IMR-90 (cell line): ENCODE data around the gene NDUFV2. TPM values are rescaled to one million over a fixed set of nuclear protein-coding genes. Genes with fewer than 3 reads are reported as not detected.

Experiments used
- ATAC-seq: fragments of 200-7000 bp; cut with Tn5 transposase; 2 replicates; pipeline ENCODE4 v1.9.1; 2020; ENCODE audit warnings: low read depth, mild to moderate bottlenecking, moderate library complexity
- BruUV-seq: library from RNA; stranded (reverse); fragments of 400-500 nt; replicated peaks from 2 replicates; lab custom pipeline; 2021; lab: Mats Ljungman, UMichigan
- CTCF ChIA-PET: fragments of 300-600 bp; formaldehyde crosslinking; extraction: SDS; loops from one replicate; lab custom pipeline; 2021; ENCODE audit warnings: antibody characterized with exemption; lab: Yijun Ruan, JAX
- POLR2A ChIA-PET: fragments of 300-600 bp; sonication (Branson Sonifier 250); formaldehyde crosslinking; loops from one replicate; lab custom pipeline; 2022; ENCODE audit warnings: antibody characterized with exemption; ENCODE audit not compliant: unreplicated experiment; lab: Charles Lee
- DNase-seq: peaks from one replicate; pipeline ENCODE4 v3.0.0; 2013
- H2AFZ ChIP-seq: replicated peaks from 2 replicates; pipeline ENCODE3; 2013; ENCODE audit warnings: low read length, mild to moderate bottlenecking; ENCODE audit not compliant: poor library complexity
- H2AK5ac ChIP-seq: 2 replicates; pipeline ENCODE4 v1.6.1; 2013; ENCODE audit warnings: low read depth, low read length, inconsistent platforms
- H2AK9ac ChIP-seq: replicated peaks from 2 replicates; pipeline ENCODE3; 2013; ENCODE audit warnings: mild to moderate bottlenecking, low read depth, low read length, moderate library complexity; ENCODE audit not compliant: poor library complexity
- H2BK120ac ChIP-seq: 2 replicates; pipeline ENCODE4 v1.6.1; 2013; ENCODE audit warnings: low read depth, low read length, inconsistent platforms
- H2BK15ac ChIP-seq: 3 replicates; pipeline ENCODE4 v1.6.1; 2013; ENCODE audit warnings: low read depth, low read length, inconsistent platforms
- H2BK20ac ChIP-seq: 2 replicates; pipeline ENCODE4 v1.6.1; 2013; ENCODE audit warnings: low read depth, mild to moderate bottlenecking, inconsistent platforms, low read length, moderate library complexity
- H2BK5ac ChIP-seq: 2 replicates; pipeline ENCODE4 v1.6.1; 2013; ENCODE audit warnings: mild to moderate bottlenecking, low read depth, low read length, inconsistent platforms; ENCODE audit not compliant: poor library complexity, severe bottlenecking
- H3K14ac ChIP-seq: replicated peaks from 2 replicates; pipeline ENCODE4 v1.6.1; 2013; ENCODE audit warnings: low read depth, low read length, inconsistent platforms
- H3K18ac ChIP-seq: 2 replicates; pipeline ENCODE4 v1.6.1; 2013; ENCODE audit warnings: low read depth, low read length, control low read depth
- H3K23ac ChIP-seq: 2 replicates; pipeline ENCODE4 v1.6.1; 2013; ENCODE audit warnings: low read depth, low read length, inconsistent platforms
- H3K27ac ChIP-seq: 2 replicates; pipeline ENCODE4 v1.5.1; 2013; ENCODE audit warnings: mild to moderate bottlenecking, control low read depth, low read length; ENCODE audit not compliant: insufficient read depth
- H3K27me3 ChIP-seq: 2 replicates; pipeline ENCODE4 v1.6.1; 2013; ENCODE audit warnings: low read length; ENCODE audit not compliant: control insufficient read depth, insufficient read depth
- H3K36me3 ChIP-seq: 2 replicates; pipeline ENCODE4 v1.6.1; 2013; ENCODE audit warnings: low read length, mixed read lengths; ENCODE audit not compliant: control insufficient read depth, insufficient read depth
- H3K4ac ChIP-seq: 2 replicates; pipeline ENCODE4 v1.6.1; 2013; ENCODE audit warnings: low read depth, low read length, inconsistent platforms
- H3K4me1 ChIP-seq: 2 replicates; pipeline ENCODE4 v1.6.1; 2013; ENCODE audit warnings: low read length, mixed read lengths; ENCODE audit not compliant: control insufficient read depth, insufficient read depth
- H3K4me2 ChIP-seq: 2 replicates; pipeline ENCODE4 v1.6.1; 2013; ENCODE audit warnings: low read depth, mild to moderate bottlenecking, control low read depth, low read length, moderate library complexity
- H3K4me3 ChIP-seq: 2 replicates; pipeline ENCODE4 v1.5.1; 2013; ENCODE audit warnings: low read depth, mild to moderate bottlenecking, control low read depth, low read length, moderate library complexity; ENCODE audit not compliant: insufficient read depth
- H3K56ac ChIP-seq: 2 replicates; pipeline ENCODE4 v1.6.1; 2013; ENCODE audit warnings: low read length, inconsistent platforms; ENCODE audit not compliant: insufficient read depth; ENCODE audit errors: extremely low read depth
- H3K79me1 ChIP-seq, 2 experiments: 2 replicates each; pipeline ENCODE4 v1.6.1; 2013; ENCODE audit warnings: low read length in 2 of 2, inconsistent platforms in 1 of 2, low read depth in 1 of 2
- H3K9ac ChIP-seq: 2 replicates; pipeline ENCODE4 v1.6.1; 2013; ENCODE audit warnings: low read depth, low read length, control low read depth
- H3K9me1 ChIP-seq: 2 replicates; pipeline ENCODE4 v1.6.1; 2013; ENCODE audit warnings: low read length, inconsistent platforms; ENCODE audit not compliant: insufficient read depth
- H3K9me3 ChIP-seq: 2 replicates; pipeline ENCODE4 v1.6.1; 2013; ENCODE audit warnings: low read length; ENCODE audit not compliant: control insufficient read depth, insufficient read depth
- H4K20me1 ChIP-seq: 2 replicates; pipeline ENCODE4 v1.6.1; 2013; ENCODE audit warnings: low read length, inconsistent platforms; ENCODE audit not compliant: insufficient read depth
- H4K5ac ChIP-seq: 2 replicates; pipeline ENCODE4 v1.6.1; 2013; ENCODE audit warnings: mild to moderate bottlenecking, low read depth, low read length, control low read depth
- H4K8ac ChIP-seq, 2 experiments: 2 replicates each; pipeline ENCODE4 v1.6.1; 2013; ENCODE audit warnings: low read depth in 2 of 2, low read length in 2 of 2, control low read depth in 1 of 2, inconsistent platforms in 1 of 2
- H4K91ac ChIP-seq: 2 replicates; pipeline ENCODE4 v1.6.1; 2013; ENCODE audit warnings: low read depth, low read length, inconsistent platforms; ENCODE audit not compliant: insufficient read depth
- CEBPB ChIP-seq: IDR thresholded peaks from 2 replicates; pipeline ENCODE4 v1.6.1; 2012; ENCODE audit warnings: low read depth, low read length, improper control_type of control experiment
- POLR2A ChIP-seq: IDR thresholded peaks from 2 replicates; pipeline ENCODE4 v1.6.1; 2012; ENCODE audit warnings: mild to moderate bottlenecking, low read depth, low read length
- WGBS, 2 experiments: methylation state at CpG; one replicate each; pipeline versions ENCODE4 v1.1.5 to v1.1.7; 2013; ENCODE audit warnings: missing lambda C conversion rate in 2 of 2; ENCODE audit not compliant: insufficient read length in 1 of 2; ENCODE audit errors: extremely low coverage in 2 of 2; 5-methylcytosine and 5-hydroxymethylcytosine counted together
- dilution Hi-C: fragments of 300-500 bp; cut with HindIII; formaldehyde crosslinking; loops from one replicate; pipeline ENCODE4 v1.14.3; 2018; ENCODE audit warnings: low sequenced_read_pairs; ENCODE audit not compliant: unreplicated experiment
- in situ Hi-C: fragments of 300-500 bp; cut with MboI; formaldehyde crosslinking; loops from 3 replicates; pipeline ENCODE4 v1.14.3; 2019; ENCODE audit warnings: low sequenced_read_pairs, inconsistent platforms, mixed read lengths
- intact Hi-C: fragments of 100-400 bp; cut with micrococcal nuclease; formaldehyde crosslinking; loops from 2 replicates; pipeline ENCODE4 v1.10.0; 2022
- polyA plus RNA-seq, 3 experiments: library from polyadenylated mRNA; depleted of rRNA; stranded (reverse); fragments of >200 nt; gene quantifications; 2 replicates each; pipeline ENCODE4 v1.2.3, GENCODE V29; 2012; ENCODE audit warnings: low replicate concordance in 1 of 3
- total RNA-seq: library from RNA; depleted of rRNA; stranded (reverse); fragments of >200 nt; gene quantifications from 2 replicates; pipeline ENCODE4 v1.2.3, GENCODE V29; 2012; rRNA removed

The NDUFV2 gene
- total and polyA plus RNA-seq, 2 of the 4 experiments (the other 2 are of a cell fraction) = 106 to 126 TPM

DNA sequence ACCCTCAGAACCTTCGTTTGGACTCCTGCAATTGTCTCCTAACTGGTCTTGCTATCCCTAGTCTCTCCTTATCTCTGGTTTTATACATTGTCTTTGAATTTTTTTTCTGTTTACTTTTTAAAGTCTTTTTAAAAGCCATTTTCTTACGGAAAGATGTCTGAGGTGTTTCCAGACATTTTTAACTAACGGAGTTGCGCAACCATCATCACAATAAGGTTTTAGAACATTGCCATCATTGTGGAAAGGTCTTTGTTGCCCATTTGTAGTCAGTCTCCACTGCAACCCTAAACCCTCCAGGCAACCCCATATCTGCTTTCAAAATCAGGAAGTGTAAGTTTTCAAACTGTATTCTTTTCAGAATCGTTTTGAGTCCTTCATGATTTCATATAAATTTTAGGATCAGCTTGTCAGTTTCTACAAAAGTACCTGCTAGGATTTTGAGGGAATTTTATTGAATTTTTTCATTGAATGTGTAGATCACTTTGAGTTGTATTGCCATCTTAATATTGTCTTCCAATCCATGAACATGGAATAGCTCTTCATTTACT lies 80.4 kb downstream of the NDUFV2 start:
- TF ChIP-seq CEBPB = peak; percentile 94
- TF ChIP-seq POLR2A = no peak
- Histone ChIP-seq H3K4me2 (no peak overlapping the region), H2AK9ac (no peak overlapping the region), H3K9me1 (peaks cover 4% of the 10 kb centered on the region), H2AFZ (no peak overlapping the region), H3K27ac (no peak overlapping the region), H3K4ac (no peak overlapping the region), H3K79me1 (peaks cover 18 to 50% of the 10 kb centered on the region in 2 experiments), H2BK20ac (no peak overlapping the region), H4K91ac (no peak overlapping the region), H3K36me3 (peaks cover 10% of the 10 kb centered on the region), H4K20me1 (peaks cover 10% of the 10 kb centered on the region), H3K9me3 (no peaks in the 10 kb centered on the region), H3K23ac (no peak overlapping the region), H3K4me1 (no peaks in the 10 kb centered on the region), H4K8ac (no peak overlapping the region), H2BK5ac (no peak overlapping the region), H2BK15ac (no peak overlapping the region), H4K5ac (no peak overlapping the region), H2AK5ac (no peak overlapping the region), H3K27me3 (no peaks in the 10 kb centered on the region), H2BK120ac (no peak overlapping the region), H3K18ac (no peak overlapping the region), H3K4me3 (no peak overlapping the region), H3K9ac (no peak overlapping the region), H3K56ac (no peak overlapping the region), H3K14ac (no peak overlapping the region)
- in situ Hi-C loops (no loop called here), dilution Hi-C loops (no loop called here), intact Hi-C loops (no loop called here)
- POLR2A ChIA-PET = no interaction called here
- no peak for ATAC-seq
- CTCF ChIA-PET = no interaction called here
- no TSS peak for BruUV-seq
- no peak for DNase-seq
- WGBS, 2 experiments = no CpG with 5 or more reads among the region's 5 CpGs

Other genes starting within 250 kb of the NDUFV2 start
- gene ANKRD12, start 34.1 kb downstream of the NDUFV2 start, total RNA-seq = 12.9 and 31.7 TPM in 2 replicates
- 1.9 and 2.6 TPM in 2 replicates for gene ANKRD12, start 34.1 kb downstream of the NDUFV2 start, polyA plus RNA-seq (2012; rRNA removed)
- gene TWSG1, start 232.1 kb downstream of the NDUFV2 start, total RNA-seq = 115 and 151 TPM in 2 replicates
- 69.4 and 80.4 TPM in 2 replicates for gene TWSG1, start 232.1 kb downstream of the NDUFV2 start, polyA plus RNA-seq (2012; rRNA removed)